ENCODE data around the gene TMEM40. TPM values are rescaled to one million over a fixed set of nuclear protein-coding genes. Genes with fewer than 3 reads are reported as not detected.
"Not testable (repeated sequence)": the region's sequence is repeated elsewhere in the genome, so short reads cannot be mapped to it uniquely, and the experiment has no call there.

The TMEM40 gene
- total RNA-seq, 2 donors from 2014 or later: not detected

- DNase-seq (ENCODE audit: low spot score in 2 of 2) (no peak), ATAC-seq (no peak)
- Mint-ChIP-seq H3K9me3 (no peaks in the 10 kb centered on the region), H3K36me3 (no peaks in the 10 kb centered on the region), H3K27ac (peak overlapping the region in 1 of 2 donors; percentile 17)
Measured at GRCh38 chr3:12737833-12738232, 21.2 kb downstream of the TMEM40 start.

- DNase-seq (ENCODE audit: low spot score in 2 of 2) (no peak), ATAC-seq (no peak)
- Mint-ChIP-seq H3K27ac (no peak overlapping the region), H3K36me3 (no peaks in the 10 kb centered on the region), H3K9me3 (no peaks in the 10 kb centered on the region)
Measured at GRCh38 chr3:12737319-12737718, 21.7 kb downstream of the TMEM40 start.

- ATAC-seq: no peak
- Mint-ChIP-seq H3K36me3 (no peaks in the 10 kb centered on the region), H3K27ac (no peak overlapping the region), H3K9me3 (no peaks in the 10 kb centered on the region)
- no peak for DNase-seq (ENCODE audit: low spot score in 2 of 2)
Measured at GRCh38 chr3:12734960-12735359, 24.1 kb downstream of the TMEM40 start.

- ATAC-seq (no peak), DNase-seq (ENCODE audit: low spot score in 2 of 2) (no peak)
- Mint-ChIP-seq H3K27ac (no peak overlapping the region), H3K9me3 (no peaks in the 10 kb centered on the region), H3K36me3 (no peaks in the 10 kb centered on the region)
Measured at GRCh38 chr3:12733566-12733965, 25.5 kb downstream of the TMEM40 start.

- Mint-ChIP-seq H3K9me3 (no peaks in the 10 kb centered on the region), H3K27ac (no peak overlapping the region), H3K36me3 (no peaks in the 10 kb centered on the region)
- no peak for ATAC-seq
- no peak for DNase-seq (ENCODE audit: low spot score in 2 of 2)
Measured at GRCh38 chr3:12730506-12731242, 28.4 kb downstream of the TMEM40 start.

- H3K27ac Mint-ChIP-seq: no peak overlapping the region
- ATAC-seq: no peak
- no peaks in the 10 kb centered on the region for H3K36me3 Mint-ChIP-seq
- peaks cover 0 to 5% of the 10 kb centered on the region in 2 donors for H3K9me3 Mint-ChIP-seq
- no peak for DNase-seq (ENCODE audit: low spot score in 2 of 2)
Measured at GRCh38 chr3:12729051-12729651, 29.9 kb downstream of the TMEM40 start.

- Mint-ChIP-seq H3K36me3 (no peaks in the 10 kb centered on the region), H3K9me3 (peaks cover 0 to 5% of the 10 kb centered on the region in 2 donors), H3K27ac (no peak overlapping the region)
- ATAC-seq (no peak), DNase-seq (ENCODE audit: low spot score in 2 of 2) (no peak)
Measured at GRCh38 chr3:12727937-12728336, 31.1 kb downstream of the TMEM40 start.

- Mint-ChIP-seq H3K27ac (no peak overlapping the region), H3K9me3 (peaks cover 0 to 5% of the 10 kb centered on the region in 2 donors), H3K36me3 (no peaks in the 10 kb centered on the region)
- DNase-seq (ENCODE audit: low spot score in 2 of 2) (no peak), ATAC-seq (no peak)
Measured at GRCh38 chr3:12727481-12727880, 31.6 kb downstream of the TMEM40 start.

GRCh38 chr3:12725436-12725835 is 33.6 kb downstream of the TMEM40 start:
- Mint-ChIP-seq H3K36me3 (no peaks in the 10 kb centered on the region), H3K27ac (no peak overlapping the region), H3K9me3 (peaks cover 0 to 5% of the 10 kb centered on the region in 2 donors)
- ATAC-seq (no peak), DNase-seq (ENCODE audit: low spot score in 2 of 2) (no peak)

- Mint-ChIP-seq H3K36me3 (no peaks in the 10 kb centered on the region), H3K27ac (no peak overlapping the region), H3K9me3 (peaks cover 0 to 5% of the 10 kb centered on the region in 2 donors)
- ATAC-seq (no peak), DNase-seq (ENCODE audit: low spot score in 2 of 2) (no peak)
Measured at GRCh38 chr3:12724794-12725193, 34.3 kb downstream of the TMEM40 start.

- H3K27ac Mint-ChIP-seq; H3K36me3 Mint-ChIP-seq; H3K9me3 Mint-ChIP-seq; ATAC-seq; DNase-seq (ENCODE audit: low spot score in 2 of 2): not testable (repeated sequence)
Measured at GRCh38 chr3:12723362-12723761, 35.7 kb downstream of the TMEM40 start.

- ATAC-seq (no peak), DNase-seq (ENCODE audit: low spot score in 2 of 2) (no peak)
- Mint-ChIP-seq H3K9me3 (peaks cover 0 to 5% of the 10 kb centered on the region in 2 donors), H3K27ac (no peak overlapping the region), H3K36me3 (no peaks in the 10 kb centered on the region)
Measured at GRCh38 chr3:12722226-12722625, 36.8 kb downstream of the TMEM40 start.

GRCh38 chr3:12719984-12720898 is 38.8 kb downstream of the TMEM40 start:
- ATAC-seq (peak; percentile 79 to 82), DNase-seq (ENCODE audit: low spot score in 2 of 2) (peak; percentile 61 to 70)
- H3K36me3 Mint-ChIP-seq: no peaks in the 10 kb centered on the region
- peaks cover 0 to 5% of the 10 kb centered on the region in 2 donors for H3K9me3 Mint-ChIP-seq
- H3K27ac Mint-ChIP-seq: peak overlapping the region; percentile 7 to 72

- ATAC-seq: no peak
- Mint-ChIP-seq H3K36me3 (no peaks in the 10 kb centered on the region), H3K9me3 (peaks cover 0 to 3% of the 10 kb centered on the region in 2 donors), H3K27ac (peak overlapping the region; percentile 7 to 18)
- DNase-seq (ENCODE audit: low spot score in 2 of 2): no peak
Measured at GRCh38 chr3:12719541-12719940, 39.5 kb downstream of the TMEM40 start.

GRCh38 chr3:12716605-12717151 is 42.4 kb downstream of the TMEM40 start:
- no peak overlapping the region for H3K27ac Mint-ChIP-seq
- ATAC-seq (no peak), DNase-seq (ENCODE audit: low spot score in 2 of 2) (no peak)
- H3K9me3 Mint-ChIP-seq: no peaks in the 10 kb centered on the region
- H3K36me3 Mint-ChIP-seq: no peaks in the 10 kb centered on the region

GRCh38 chr3:12714278-12714677 is 44.8 kb downstream of the TMEM40 start:
- Mint-ChIP-seq H3K9me3 (no peaks in the 10 kb centered on the region), H3K36me3 (no peaks in the 10 kb centered on the region), H3K27ac (no peak overlapping the region)
- no peak for ATAC-seq
- no peak for DNase-seq (ENCODE audit: low spot score in 2 of 2)

- no peak for ATAC-seq
- Mint-ChIP-seq H3K27ac (no peak overlapping the region), H3K9me3 (no peaks in the 10 kb centered on the region), H3K36me3 (no peaks in the 10 kb centered on the region)
- DNase-seq (ENCODE audit: low spot score in 2 of 2): no peak
Measured at GRCh38 chr3:12710062-12710461, 49.0 kb downstream of the TMEM40 start.
